HepG2 (cell line): ENCODE results near the gene CGREF1. TPM values are rescaled to one million over a fixed set of nuclear protein-coding genes. Genes with fewer than 3 reads are reported as not detected.

ENCODE experiments used
- ATAC-seq: fragments of 200-7000 bp; cut with Tn5 transposase; 3 replicates; pipeline ENCODE4 v1.9.1; 2020; ENCODE audit warnings: mild to moderate bottlenecking, moderate library complexity
- BruUV-seq: library from RNA; stranded (reverse); fragments of 400-500 nt; replicated peaks from 2 replicates; lab custom pipeline; 2021; lab: Mats Ljungman, UMichigan
- CTCF ChIA-PET: fragments of 300-600 bp; formaldehyde crosslinking; extraction: SDS; loops from one replicate; lab custom pipeline; 2021; ENCODE audit warnings: low total read pairs, inconsistent platforms, low intra/inter-chr PET ratio; lab: Yijun Ruan, JAX
- POLR2A ChIA-PET: fragments of 350-600 bp; sonication (Branson Sonifier 250); formaldehyde crosslinking; loops from one replicate; lab custom pipeline; 2020; ENCODE audit warnings: antibody characterized with exemption, inconsistent platforms; lab: Yijun Ruan, JAX
- DNase-seq: peaks from one replicate; pipeline ENCODE4 v3.0.0-alpha.2; 2015; ENCODE audit warnings: low spot score
- FAIRE-seq: peaks from 3 replicates; lab custom pipeline; 2011; peaks lifted over from hg19 to GRCh38; lab: Jason Lieb, UNC
- H2AFZ ChIP-seq: one replicate; pipeline ENCODE4 v1.6.1; 2011; ENCODE audit warnings: low read length, inconsistent platforms
- H3K27ac ChIP-seq: fragments of 300-600 bp; 3 replicates; pipeline ENCODE4 v1.8.0; 2011; ENCODE audit warnings: mixed run types, mild to moderate bottlenecking, mixed read lengths, low read length, inconsistent platforms; ENCODE audit not compliant: insufficient read depth; ENCODE audit errors: extremely low read length
- H3K27me3 ChIP-seq, 2 experiments: fragments of 200-600 bp in 1 of 2; 2 replicates in 1 of 2; 3 replicates in 1 of 2; pipeline versions ENCODE4 v1.6.0 to v1.8.0; 2011; ENCODE audit warnings: low read length in 2 of 2, mild to moderate bottlenecking in 2 of 2, moderate library complexity in 2 of 2, inconsistent platforms in 1 of 2; ENCODE audit not compliant: insufficient read depth in 2 of 2, control insufficient read depth in 1 of 2
- H3K36me3 ChIP-seq, 2 experiments: fragments of 200-600 bp in 1 of 2; replicated peaks in 1 of 2; 2 replicates in 1 of 2; 3 replicates in 1 of 2; pipeline versions ENCODE4 v1.5.1 to v1.8.0; 2011; ENCODE audit warnings: low read length in 2 of 2, inconsistent platforms in 1 of 2; ENCODE audit not compliant: insufficient read depth in 2 of 2, control insufficient read depth in 1 of 2
- H3K4me1 ChIP-seq: 2 replicates; pipeline ENCODE4 v1.5.1; 2012; ENCODE audit warnings: low read length, inconsistent platforms; ENCODE audit not compliant: insufficient read depth
- H3K4me2 ChIP-seq: 2 replicates; pipeline ENCODE4 v1.6.0; 2011; ENCODE audit warnings: low read depth, low read length, inconsistent platforms
- H3K4me3 ChIP-seq, 3 experiments: fragments of 200-600 bp in 1 of 3; sonication (generic), shearing (Covaris generic) in 1 of 3; replicated peaks in 1 of 3; 2 replicates each; pipeline ENCODE4 v1.5.1; 2011 to 2016; ENCODE audit warnings: low read length in 3 of 3, inconsistent platforms in 2 of 3, low read depth in 2 of 3, mild to moderate bottlenecking in 2 of 3, control low read depth in 1 of 3, mixed read lengths in 1 of 3; ENCODE audit not compliant: insufficient read depth in 1 of 3
- H3K79me2 ChIP-seq: one replicate; pipeline ENCODE4 v1.6.1; 2011; ENCODE audit warnings: low read length, inconsistent platforms; ENCODE audit not compliant: insufficient read depth
- H3K9ac ChIP-seq: 2 replicates; pipeline ENCODE4 v1.6.0; 2011; ENCODE audit warnings: mild to moderate bottlenecking, low read depth, low read length, inconsistent platforms; ENCODE audit not compliant: insufficient read depth
- H3K9me3 ChIP-seq: 2 replicates; pipeline ENCODE4 v1.5.1; 2012; ENCODE audit warnings: mild to moderate bottlenecking, low read length
- H4K20me1 ChIP-seq: 2 replicates; pipeline ENCODE4 v1.6.0; 2011; ENCODE audit warnings: inconsistent platforms, mild to moderate bottlenecking, low read length, moderate library complexity; ENCODE audit not compliant: insufficient read depth
- AGO2 ChIP-seq: fragments of 200-400 bp; formaldehyde crosslinking; optimal IDR thresholded peaks from 2 replicates; pipeline ENCODE3; 2017; ENCODE audit warnings: mild to moderate bottlenecking, low read depth, low read length, moderate library complexity
- GFI1 ChIP-seq: sonication (generic); formaldehyde crosslinking; IDR thresholded peaks from 2 replicates; pipeline ENCODE4 v1.5.0; 2020; ENCODE audit warnings: missing genetic modification reagents, mild to moderate bottlenecking, borderline replicate concordance
- HNRNPL ChIP-seq: fragments of 200-400 bp; formaldehyde crosslinking; IDR thresholded peaks from 2 replicates; pipeline ENCODE4 v1.6.1; 2017; ENCODE audit warnings: mild to moderate bottlenecking, low read depth, low read length
- KDM6A ChIP-seq: IDR thresholded peaks from 2 replicates; pipeline ENCODE4 v1.6.1; 2016; ENCODE audit warnings: low read depth
- MZF1 ChIP-seq: sonication (generic); formaldehyde crosslinking; IDR thresholded peaks from 2 replicates; pipeline ENCODE4 v1.8.1; 2023; ENCODE audit warnings: mild to moderate bottlenecking, missing genetic modification reagents, borderline replicate concordance
- PAWR ChIP-seq: sonication (generic); formaldehyde crosslinking; IDR thresholded peaks from 2 replicates; pipeline ENCODE4 v1.4.0; 2020; ENCODE audit warnings: missing genetic modification reagents, mild to moderate bottlenecking, borderline replicate concordance
- PLRG1 ChIP-seq: fragments of 450-650 bp; conservative IDR thresholded peaks from 2 replicates; pipeline ENCODE4 v1.6.1; 2016
- SIX1 ChIP-seq: sonication (generic); formaldehyde crosslinking; IDR thresholded peaks from 2 replicates; pipeline ENCODE4 v1.4.0; 2020; ENCODE audit warnings: missing genetic modification reagents, borderline replicate concordance
- STAT5B ChIP-seq: sonication (generic); formaldehyde crosslinking; IDR thresholded peaks from 2 replicates; pipeline ENCODE4 v1.4.0; 2020; ENCODE audit warnings: missing genetic modification reagents
- ZBTB7A ChIP-seq: sonication (generic); formaldehyde crosslinking; IDR thresholded peaks from 2 replicates; pipeline ENCODE4 v1.8.0; 2022; ENCODE audit warnings: mild to moderate bottlenecking, missing genetic modification reagents
- ZNF224 ChIP-seq: sonication (generic); formaldehyde crosslinking; IDR thresholded peaks from 2 replicates; pipeline ENCODE4 v1.5.0; 2020; ENCODE audit warnings: mild to moderate bottlenecking, missing genetic modification reagents
- ZNF260 ChIP-seq: sonication (generic); formaldehyde crosslinking; IDR thresholded peaks from 2 replicates; pipeline ENCODE4 v1.4.0; 2020; ENCODE audit warnings: missing genetic modification reagents, low read depth, mild to moderate bottlenecking, borderline replicate concordance
- ZNF563 ChIP-seq: sonication (generic); formaldehyde crosslinking; IDR thresholded peaks from 2 replicates; pipeline ENCODE4 v1.8.0; 2022; ENCODE audit warnings: mild to moderate bottlenecking, moderate library complexity, missing genetic modification reagents
- ZNF605 ChIP-seq: sonication (generic); formaldehyde crosslinking; IDR thresholded peaks from 2 replicates; pipeline ENCODE4 v1.8.0; 2022; ENCODE audit warnings: mild to moderate bottlenecking, missing genetic modification reagents
- WGBS: methylation state at CpG from one replicate; pipeline ENCODE4 v1.1.6; 2017; ENCODE audit warnings: low lambda C conversion rate; 5-methylcytosine and 5-hydroxymethylcytosine counted together
- in situ Hi-C: cut with HindIII; loops from 2 replicates; pipeline ENCODE4 v1.10.0; 2017; ENCODE audit warnings: low pct_unique_long_range_greater_than_20kb; ENCODE audit not compliant: extremely low pct_ligation_motif_present
- intact Hi-C: fragments of 100-400 bp; cut with micrococcal nuclease; formaldehyde crosslinking; loops from one replicate; pipeline ENCODE4 v1.10.0; 2022; ENCODE audit not compliant: unreplicated experiment
- polyA plus RNA-seq, 8 experiments: library from polyadenylated mRNA; depleted of rRNA in 3 of 8; stranded (reverse) in 7 of 8; unstranded in 1 of 8; fragments of >200 nt; fragmentation: Illumina TruSeq in 4 of 8; extraction: Trizol in 4 of 8; gene quantifications; 2 replicates each; pipeline versions ENCODE4 v1.2.1 to v1.2.3, GENCODE V29; 2011 to 2016; ENCODE audit warnings: low read depth in 4 of 8, missing spikeins in 1 of 8, mixed read lengths in 1 of 8; ENCODE audit not compliant: insufficient read depth in 1 of 8
- total RNA-seq, 5 experiments: library from RNA; depleted of rRNA; stranded (reverse); fragments of >200 nt; fragmentation: Illumina TruSeq; extraction: Trizol; gene quantifications; 2 replicates each; pipeline ENCODE4 v1.2.3, GENCODE V29; 2016; ENCODE audit warnings: low read depth in 1 of 5
- TF ChIP-seq, protein P1 (sequence below): sonication (generic); formaldehyde crosslinking; IDR thresholded peaks from 2 replicates; pipeline ENCODE4 v1.4.0; 2020; ENCODE audit warnings: mild to moderate bottlenecking, missing genetic modification reagents
- TF ChIP-seq, protein P2 (sequence below): sonication (generic); formaldehyde crosslinking; IDR thresholded peaks from 2 replicates; pipeline ENCODE4 v1.9.0; 2021; ENCODE audit warnings: missing genetic modification reagents, borderline replicate concordance

The CGREF1 gene
- total and polyA plus RNA-seq, 2 of the 13 experiments (the other 11 are each of a cell fraction or from before 2014, with no cell fraction given), result 13.9 to 23.4 TPM

DNA sequence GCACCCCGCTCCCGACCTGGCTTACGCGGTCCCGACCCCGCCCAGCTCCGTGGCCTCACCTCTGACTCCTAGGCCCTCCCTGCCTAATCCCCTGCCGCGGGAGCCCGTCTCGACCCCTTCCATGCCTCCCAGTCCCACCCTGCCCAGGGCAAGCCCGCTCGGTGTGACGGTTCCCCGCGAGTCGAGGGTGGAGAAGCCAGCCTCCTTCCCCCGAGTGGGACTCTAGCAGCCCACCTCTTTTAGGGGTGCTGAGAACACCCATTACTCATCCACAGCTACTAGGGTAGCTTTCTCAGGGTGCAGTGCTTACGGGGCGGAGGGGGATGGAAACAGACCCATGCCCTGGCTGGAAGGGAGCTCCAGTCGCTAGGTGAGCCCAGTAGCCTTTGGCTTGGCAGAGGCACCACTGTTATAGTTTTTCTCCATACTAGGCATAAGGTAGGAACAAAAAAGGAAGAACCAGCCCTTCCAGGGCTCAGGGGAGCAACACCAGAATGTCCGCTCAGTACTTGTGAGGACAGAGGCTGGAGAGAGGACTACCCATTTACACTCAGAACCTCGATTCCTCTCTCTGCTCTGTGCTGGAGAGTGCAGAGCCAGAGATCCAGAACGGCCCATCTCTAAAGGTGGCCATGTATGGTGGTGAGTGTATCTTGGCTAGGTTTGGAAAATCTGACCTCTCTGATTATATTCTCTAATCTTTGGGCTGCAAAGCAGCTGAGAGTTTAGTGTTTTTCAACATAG, 66.9 kb downstream of the CGREF1 start (continued):
- TF ChIP-seq AGO2 (peak; percentile 87), ZNF605 (CRISPR knock-in tag) (peak; percentile 3; the same call in 1 of the 2 replicates), ZNF260 (CRISPR knock-in tag) (no peak), ZNF563 (0 out of 2 replicates have a peak, but pooled peaks have one; percentile 37), MZF1 (no peak), ZBTB7A (CRISPR knock-in tag) (peak; percentile 60; the same call in 1 of the 2 replicates)

DNA sequence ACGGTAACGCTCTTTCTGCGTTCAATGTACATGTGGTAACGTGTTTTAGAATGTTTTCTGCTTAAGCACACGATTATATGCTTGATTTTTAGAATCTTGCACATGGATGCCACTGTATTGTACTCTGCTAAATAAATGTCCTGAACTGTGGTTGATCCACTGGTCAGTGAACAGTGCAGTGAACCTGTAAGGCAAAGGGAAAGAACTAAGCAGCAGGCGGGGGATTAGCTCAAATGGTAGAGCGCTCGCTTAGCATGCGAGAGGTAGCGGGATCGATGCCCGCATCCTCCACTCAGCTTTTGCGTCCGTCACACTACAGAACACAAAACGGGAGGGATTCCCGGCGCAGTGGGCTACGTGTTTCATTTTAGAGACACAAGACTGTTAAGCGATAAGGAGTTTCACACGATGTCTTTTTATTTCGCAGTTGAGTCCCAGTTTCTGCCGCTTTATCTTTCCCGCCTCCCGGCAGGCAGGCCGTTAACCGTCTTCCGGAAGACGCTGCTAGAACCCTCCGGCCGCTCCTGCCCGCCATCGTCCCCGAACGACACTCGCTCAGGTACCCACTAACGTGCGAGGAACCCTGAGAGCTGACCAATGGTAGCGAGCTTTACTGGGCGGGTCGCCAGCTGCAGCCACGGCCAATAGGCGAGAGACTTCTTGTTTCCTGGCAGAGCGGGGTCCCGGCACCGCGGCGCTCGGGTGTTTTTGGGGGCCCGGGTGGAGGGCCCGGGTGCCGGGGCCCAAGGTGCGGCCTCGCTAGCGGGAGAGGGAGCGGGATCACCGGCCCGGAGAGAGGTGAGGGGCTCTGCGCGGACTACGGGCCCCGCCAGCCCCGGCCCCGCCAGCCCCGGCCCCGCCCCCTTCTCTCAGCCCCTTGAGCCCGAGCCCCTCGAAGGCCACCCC, 67.7 kb downstream of the CGREF1 start, which contains the start of gene AGBL5:
Gene AGBL5, plus strand, starts transcription at position 673 of the 906 bp plus-strand sequence. CDS start 1,291 bp downstream, outside the sequence.
- BruUV-seq, result no TSS peak
- Histone ChIP-seq H4K20me1 (peaks cover 3% of the 10 kb centered on the region; the same call in 1 of the 2 replicates), H3K4me1 (peaks cover 24% of the 10 kb centered on the region), H3K9ac (peak within 1 kb of the TSS; percentile 77), H3K36me3 (peaks cover 9 to 34% of the 10 kb centered on the region in 2 experiments), H3K9me3 (no peaks in the 10 kb centered on the region), H3K4me2 (peak within 1 kb of the TSS; percentile 99), H3K4me3 (peak within 1 kb of the TSS; percentile 86 to 97 (median 91)), H3K79me2 (peaks cover 8% of the 10 kb centered on the region), H3K27me3 (no peaks in the 10 kb centered on the region; a peak in 1 of 5 replicates), H2AFZ (peak within 1 kb of the TSS; percentile 68), H3K27ac (peak within 1 kb of the TSS; percentile 81)
- no peak for FAIRE-seq
- WGBS, result under 1% methylated on average over 36 of the region's 67 CpGs
- in situ Hi-C loops (no loop called here), intact Hi-C loops (loop anchor here (1.0 to 2.0 kb wide), 4 partner anchors 19 to 35 kb away; partner anchors contain the start of genes EMILIN1, KHK, OST4 and TMEM214)
- DNase-seq, result peak; percentile 94
- CTCF ChIA-PET, result interaction anchor here (0.7 kb wide), 1 partner anchor 89 kb away, joined by 3 read pairs; no protein-coding TSS in a partner anchor
- peak; percentile 72 for ATAC-seq
- POLR2A ChIA-PET, result interaction anchor here (0.7 to 6.4 kb wide), 19 partner anchors 9 to 378 kb away, joined by 3 to 100 read pairs (median 11); partner anchors contain the start of genes ATRAID, EIF2B4, EMILIN1 and GTF3C2
- TF ChIP-seq GFI1 (CRISPR knock-in tag) (peak; percentile 93), SIX1 (CRISPR knock-in tag) (peak; percentile 43), PLRG1 (no peak), HNRNPL (0 out of 2 replicates have a peak, but pooled peaks have one; percentile 36), KDM6A (0 out of 2 replicates have a peak, but pooled peaks have one; percentile 28), STAT5B (CRISPR knock-in tag) (peak; percentile 49), ZNF224 (CRISPR knock-in tag) (peak; percentile 94), PAWR (peak; percentile 87; the same call in 1 of the 2 replicates)
- TF ChIP-seq, protein P1, sequence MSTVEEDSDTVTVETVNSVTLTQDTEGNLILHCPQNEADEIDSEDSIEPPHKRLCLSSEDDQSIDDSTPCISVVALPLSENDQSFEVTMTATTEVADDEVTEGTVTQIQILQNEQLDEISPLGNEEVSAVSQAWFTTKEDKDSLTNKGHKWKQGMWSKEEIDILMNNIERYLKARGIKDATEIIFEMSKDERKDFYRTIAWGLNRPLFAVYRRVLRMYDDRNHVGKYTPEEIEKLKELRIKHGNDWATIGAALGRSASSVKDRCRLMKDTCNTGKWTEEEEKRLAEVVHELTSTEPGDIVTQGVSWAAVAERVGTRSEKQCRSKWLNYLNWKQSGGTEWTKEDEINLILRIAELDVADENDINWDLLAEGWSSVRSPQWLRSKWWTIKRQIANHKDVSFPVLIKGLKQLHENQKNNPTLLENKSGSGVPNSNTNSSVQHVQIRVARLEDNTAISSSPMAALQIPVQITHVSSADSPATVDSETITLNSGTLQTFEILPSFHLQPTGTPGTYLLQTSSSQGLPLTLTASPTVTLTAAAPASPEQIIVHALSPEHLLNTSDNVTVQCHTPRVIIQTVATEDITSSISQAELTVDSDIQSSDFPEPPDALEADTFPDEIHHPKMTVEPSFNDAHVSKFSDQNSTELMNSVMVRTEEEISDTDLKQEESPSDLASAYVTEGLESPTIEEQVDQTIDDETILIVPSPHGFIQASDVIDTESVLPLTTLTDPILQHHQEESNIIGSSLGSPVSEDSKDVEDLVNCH (CRISPR knock-in tag), result peak; percentile 77; the same call in 1 of the 2 replicates
- TF ChIP-seq, protein P2, sequence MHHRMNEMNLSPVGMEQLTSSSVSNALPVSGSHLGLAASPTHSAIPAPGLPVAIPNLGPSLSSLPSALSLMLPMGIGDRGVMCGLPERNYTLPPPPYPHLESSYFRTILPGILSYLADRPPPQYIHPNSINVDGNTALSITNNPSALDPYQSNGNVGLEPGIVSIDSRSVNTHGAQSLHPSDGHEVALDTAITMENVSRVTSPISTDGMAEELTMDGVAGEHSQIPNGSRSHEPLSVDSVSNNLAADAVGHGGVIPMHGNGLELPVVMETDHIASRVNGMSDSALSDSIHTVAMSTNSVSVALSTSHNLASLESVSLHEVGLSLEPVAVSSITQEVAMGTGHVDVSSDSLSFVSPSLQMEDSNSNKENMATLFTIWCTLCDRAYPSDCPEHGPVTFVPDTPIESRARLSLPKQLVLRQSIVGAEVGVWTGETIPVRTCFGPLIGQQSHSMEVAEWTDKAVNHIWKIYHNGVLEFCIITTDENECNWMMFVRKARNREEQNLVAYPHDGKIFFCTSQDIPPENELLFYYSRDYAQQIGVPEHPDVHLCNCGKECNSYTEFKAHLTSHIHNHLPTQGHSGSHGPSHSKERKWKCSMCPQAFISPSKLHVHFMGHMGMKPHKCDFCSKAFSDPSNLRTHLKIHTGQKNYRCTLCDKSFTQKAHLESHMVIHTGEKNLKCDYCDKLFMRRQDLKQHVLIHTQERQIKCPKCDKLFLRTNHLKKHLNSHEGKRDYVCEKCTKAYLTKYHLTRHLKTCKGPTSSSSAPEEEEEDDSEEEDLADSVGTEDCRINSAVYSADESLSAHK (CRISPR knock-in tag), result peak; percentile 89
